Type B pancreatic cell (in vitro differentiated cells): ENCODE data around the gene CBFA2T3. TPM values are rescaled to one million over a fixed set of nuclear protein-coding genes. Genes with fewer than 3 reads are reported as not detected.

Experiments
- DNase-seq: peaks from one replicate; pipeline ENCODE4 v3.0.0; 2021; ENCODE audit warnings: mixed read lengths; ENCODE audit not compliant: unreplicated experiment; ENCODE audit errors: extremely low spot score
- H3K27ac Mint-ChIP-seq: 2 replicates; pipeline ENCODE4 v1.8.0; 2021; ENCODE audit warnings: mild to moderate bottlenecking, mixed read lengths
- H3K27me3 Mint-ChIP-seq: 2 replicates; pipeline ENCODE4 v1.8.0; 2021; ENCODE audit warnings: mixed read lengths
- H3K36me3 Mint-ChIP-seq: 2 replicates; pipeline ENCODE4 v1.8.0; 2021; ENCODE audit warnings: mixed read lengths
- H3K4me1 Mint-ChIP-seq: one replicate; pipeline ENCODE4 v1.8.0; 2021; ENCODE audit warnings: mixed read lengths; ENCODE audit not compliant: unreplicated experiment
- H3K4me3 Mint-ChIP-seq: 2 replicates; pipeline ENCODE4 v1.8.0; 2021; ENCODE audit warnings: mild to moderate bottlenecking, mixed read lengths
- H3K9me3 Mint-ChIP-seq: 2 replicates; pipeline ENCODE4 v1.8.0; 2021; ENCODE audit warnings: mixed read lengths
- CTCF ChIP-seq: fragments of 200-600 bp; sonication (generic); conservative IDR thresholded peaks from 2 replicates; pipeline ENCODE4 v1.5.0; 2021; ENCODE audit warnings: antibody characterized with exemption, mild to moderate bottlenecking
- total RNA-seq: library from RNA; stranded (reverse); gene quantifications from 2 replicates; pipeline ENCODE4 v1.2.1, GENCODE V29; 2021; ENCODE audit warnings: low replicate concordance

CBFA2T3 gene
- total RNA-seq, 1 donor from 2014 or later = 8.9 TPM

GRCh38 chr16:88842308-88842756 lies 134.7 kb downstream of the CBFA2T3 start:
- H3K27me3 Mint-ChIP-seq = no peaks in the 10 kb centered on the region
- no peak overlapping the region for H3K27ac Mint-ChIP-seq
- no peak overlapping the region for H3K4me3 Mint-ChIP-seq
- no peak for TF ChIP-seq CTCF
- no peaks in the 10 kb centered on the region for H3K36me3 Mint-ChIP-seq
- DNase-seq = no peak
- no peaks in the 10 kb centered on the region for H3K4me1 Mint-ChIP-seq
- no peaks in the 10 kb centered on the region for H3K9me3 Mint-ChIP-seq

- Mint-ChIP-seq H3K36me3 (no peaks in the 10 kb centered on the region), H3K4me3 (no peak overlapping the region), H3K9me3 (no peaks in the 10 kb centered on the region), H3K4me1 (no peaks in the 10 kb centered on the region), H3K27me3 (no peaks in the 10 kb centered on the region), H3K27ac (no peak overlapping the region)
- no peak for DNase-seq
- no peak for TF ChIP-seq CTCF
Measured at GRCh38 chr16:88841521-88842307, 135.3 kb downstream of the CBFA2T3 start.

- no peak overlapping the region for H3K27ac Mint-ChIP-seq
- H3K4me1 Mint-ChIP-seq = no peaks in the 10 kb centered on the region
Measured at GRCh38 chr16:88840600-88841215, 136.3 kb downstream of the CBFA2T3 start.

GRCh38 chr16:88839745-88840599 lies 137.0 kb downstream of the CBFA2T3 start:
- no peak overlapping the region for H3K27ac Mint-ChIP-seq
- no peak for TF ChIP-seq CTCF
- no peaks in the 10 kb centered on the region for H3K36me3 Mint-ChIP-seq
- no peaks in the 10 kb centered on the region for H3K27me3 Mint-ChIP-seq
- no peak overlapping the region for H3K4me3 Mint-ChIP-seq
- DNase-seq = no peak
- H3K9me3 Mint-ChIP-seq = no peaks in the 10 kb centered on the region
- H3K4me1 Mint-ChIP-seq = no peaks in the 10 kb centered on the region

More at GRCh38 chr16:88840600-88841215, 136.3 kb downstream of the CBFA2T3 start:
- H3K36me3 Mint-ChIP-seq = no peaks in the 10 kb centered on the region
- TF ChIP-seq CTCF = no peak
- DNase-seq = no peak
- no peak overlapping the region for H3K4me3 Mint-ChIP-seq
- no peaks in the 10 kb centered on the region for H3K9me3 Mint-ChIP-seq
- H3K27me3 Mint-ChIP-seq = no peaks in the 10 kb centered on the region

GRCh38 chr16:88839026-88839529 lies 137.9 kb downstream of the CBFA2T3 start:
- no peaks in the 10 kb centered on the region for H3K36me3 Mint-ChIP-seq
- H3K4me1 Mint-ChIP-seq = no peaks in the 10 kb centered on the region
- H3K4me3 Mint-ChIP-seq = no peak overlapping the region
- no peak for DNase-seq
- no peaks in the 10 kb centered on the region for H3K9me3 Mint-ChIP-seq
- TF ChIP-seq CTCF = peak; percentile 50
- H3K27me3 Mint-ChIP-seq = no peaks in the 10 kb centered on the region
- H3K27ac Mint-ChIP-seq = no peak overlapping the region
